ENCODE measurements around the gene TYW1B. TPM values are rescaled to one million over a fixed set of nuclear protein-coding genes. Genes with fewer than 3 reads are reported as not detected.
"Not testable (repeated sequence)": the region's sequence is repeated elsewhere in the genome, so short reads cannot be mapped to it uniquely, and the experiment has no call there.

The TYW1B gene
- total RNA-seq, 1 donor from 2014 or later: 3.1 TPM

DNA sequence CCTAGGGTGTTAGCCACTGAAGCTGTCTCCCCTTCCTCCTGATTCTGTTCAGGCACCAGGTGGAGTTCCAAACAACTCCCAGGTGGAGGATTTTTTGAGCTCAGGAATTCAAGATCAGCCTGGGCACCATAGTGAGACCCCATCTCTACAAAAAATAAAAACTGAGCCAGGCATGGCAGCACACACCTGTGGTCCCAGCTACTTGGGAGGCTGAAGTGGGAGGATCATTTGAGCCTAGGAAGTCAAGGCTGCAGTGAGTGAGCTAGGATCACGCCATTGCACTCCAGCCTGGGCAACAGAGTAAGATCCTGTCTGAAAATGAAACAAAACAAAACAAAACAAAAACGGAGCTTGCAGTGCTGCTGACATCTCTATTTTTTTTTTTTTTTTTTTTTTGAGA, 287.1 kb downstream of the TYW1B start:
- no peak overlapping the region for H3K4me3 Mint-ChIP-seq
- TF ChIP-seq, protein P1, sequence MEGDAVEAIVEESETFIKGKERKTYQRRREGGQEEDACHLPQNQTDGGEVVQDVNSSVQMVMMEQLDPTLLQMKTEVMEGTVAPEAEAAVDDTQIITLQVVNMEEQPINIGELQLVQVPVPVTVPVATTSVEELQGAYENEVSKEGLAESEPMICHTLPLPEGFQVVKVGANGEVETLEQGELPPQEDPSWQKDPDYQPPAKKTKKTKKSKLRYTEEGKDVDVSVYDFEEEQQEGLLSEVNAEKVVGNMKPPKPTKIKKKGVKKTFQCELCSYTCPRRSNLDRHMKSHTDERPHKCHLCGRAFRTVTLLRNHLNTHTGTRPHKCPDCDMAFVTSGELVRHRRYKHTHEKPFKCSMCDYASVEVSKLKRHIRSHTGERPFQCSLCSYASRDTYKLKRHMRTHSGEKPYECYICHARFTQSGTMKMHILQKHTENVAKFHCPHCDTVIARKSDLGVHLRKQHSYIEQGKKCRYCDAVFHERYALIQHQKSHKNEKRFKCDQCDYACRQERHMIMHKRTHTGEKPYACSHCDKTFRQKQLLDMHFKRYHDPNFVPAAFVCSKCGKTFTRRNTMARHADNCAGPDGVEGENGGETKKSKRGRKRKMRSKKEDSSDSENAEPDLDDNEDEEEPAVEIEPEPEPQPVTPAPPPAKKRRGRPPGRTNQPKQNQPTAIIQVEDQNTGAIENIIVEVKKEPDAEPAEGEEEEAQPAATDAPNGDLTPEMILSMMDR (conservative IDR thresholded peaks at IDR 0.05): no peak
- peaks cover 19% of the 10 kb centered on the region for H3K4me1 Mint-ChIP-seq (ENCODE audit: unreplicated experiment)
- no peaks in the 10 kb centered on the region for H3K9me3 Mint-ChIP-seq
- H3K36me3 Mint-ChIP-seq: no peaks in the 10 kb centered on the region
- H3K27ac Mint-ChIP-seq: no peak overlapping the region
- no peak for DNase-seq (ENCODE audit: extremely low spot score, unreplicated experiment)
- peaks cover 3% of the 10 kb centered on the region for H3K27me3 Mint-ChIP-seq

GRCh38 chr7:72540106-72540611, 287.8 kb downstream of the TYW1B start:
- no peak overlapping the region for H3K4me3 Mint-ChIP-seq
- no peak for DNase-seq (ENCODE audit: extremely low spot score, unreplicated experiment)
- peaks cover 19% of the 10 kb centered on the region for H3K4me1 Mint-ChIP-seq (ENCODE audit: unreplicated experiment)
- peaks cover 3% of the 10 kb centered on the region for H3K27me3 Mint-ChIP-seq
- no peak overlapping the region for H3K27ac Mint-ChIP-seq
- no peaks in the 10 kb centered on the region for H3K36me3 Mint-ChIP-seq
- H3K9me3 Mint-ChIP-seq: no peaks in the 10 kb centered on the region
- TF ChIP-seq, protein P1 (conservative IDR thresholded peaks at IDR 0.05): no peak

GRCh38 chr7:72539702-72540101, 288.3 kb downstream of the TYW1B start:
- H3K27me3 Mint-ChIP-seq: peaks cover 3% of the 10 kb centered on the region
- no peaks in the 10 kb centered on the region for H3K9me3 Mint-ChIP-seq
- H3K4me3 Mint-ChIP-seq: no peak overlapping the region
- H3K27ac Mint-ChIP-seq: no peak overlapping the region
- no peaks in the 10 kb centered on the region for H3K36me3 Mint-ChIP-seq
- TF ChIP-seq, protein P1 (conservative IDR thresholded peaks at IDR 0.05): no peak
- DNase-seq (ENCODE audit: extremely low spot score, unreplicated experiment): no peak
- peaks cover 19% of the 10 kb centered on the region for H3K4me1 Mint-ChIP-seq (ENCODE audit: unreplicated experiment)

GRCh38 chr7:72538856-72539255, 289.1 kb downstream of the TYW1B start:
- Mint-ChIP-seq H3K27ac (no peak overlapping the region), H3K4me3 (no peak overlapping the region), H3K9me3 (no peaks in the 10 kb centered on the region), H3K4me1 (ENCODE audit: unreplicated experiment) (peaks cover 19% of the 10 kb centered on the region), H3K27me3 (peaks cover 3% of the 10 kb centered on the region), H3K36me3 (no peaks in the 10 kb centered on the region)
- TF ChIP-seq, protein P1 (conservative IDR thresholded peaks at IDR 0.05): no peak
- no peak for DNase-seq (ENCODE audit: extremely low spot score, unreplicated experiment)

GRCh38 chr7:72538147-72538546, 289.9 kb downstream of the TYW1B start:
- TF ChIP-seq, protein P1 (conservative IDR thresholded peaks at IDR 0.05): no peak
- no peak for DNase-seq (ENCODE audit: extremely low spot score, unreplicated experiment)
- Mint-ChIP-seq H3K27ac (no peak overlapping the region), H3K9me3 (no peaks in the 10 kb centered on the region), H3K27me3 (peaks cover 3% of the 10 kb centered on the region), H3K4me1 (ENCODE audit: unreplicated experiment) (peaks cover 19% of the 10 kb centered on the region), H3K4me3 (no peak overlapping the region), H3K36me3 (no peaks in the 10 kb centered on the region)

- not testable (repeated sequence) for H3K36me3 Mint-ChIP-seq; H3K27me3 Mint-ChIP-seq; DNase-seq (ENCODE audit: extremely low spot score, unreplicated experiment); H3K27ac Mint-ChIP-seq; H3K4me3 Mint-ChIP-seq; H3K9me3 Mint-ChIP-seq
- peaks cover 19% of the 10 kb centered on the region for H3K4me1 Mint-ChIP-seq (ENCODE audit: unreplicated experiment)
Measured at GRCh38 chr7:72536038-72536437, 292.0 kb downstream of the TYW1B start.

DNA sequence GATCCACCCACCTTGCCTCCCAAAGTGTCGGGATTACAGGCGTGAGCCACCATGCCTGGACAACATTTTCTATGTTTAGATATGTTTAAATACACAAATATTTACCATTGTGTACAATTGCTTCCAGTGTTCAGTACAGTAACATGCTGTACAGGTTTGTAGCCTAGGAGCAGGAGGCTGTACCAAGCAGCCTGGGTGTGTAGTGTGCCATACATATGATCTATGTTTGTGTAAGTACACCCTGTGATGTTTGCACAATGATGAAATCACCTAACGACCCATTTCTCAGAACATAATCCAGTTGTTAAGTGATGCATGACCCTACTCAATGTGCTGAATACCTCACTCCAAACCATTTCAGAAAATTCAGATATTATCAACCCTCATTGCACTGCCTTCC, 297.0 kb downstream of the TYW1B start:
- not testable (repeated sequence) for H3K4me3 Mint-ChIP-seq; H3K27ac Mint-ChIP-seq; H3K27me3 Mint-ChIP-seq; H3K4me1 Mint-ChIP-seq (ENCODE audit: unreplicated experiment); H3K36me3 Mint-ChIP-seq; H3K9me3 Mint-ChIP-seq; DNase-seq (ENCODE audit: extremely low spot score, unreplicated experiment)

Data from type B pancreatic cell (in vitro differentiated cells).